Esophagus mucosa (tissue), 1 donor: ENCODE measurements around the gene TSPAN18. TPM values are rescaled to one million over a fixed set of nuclear protein-coding genes. Genes with fewer than 3 reads are reported as not detected.

Experiments
- ATAC-seq: fragments of 200-7000 bp; cut with Tn5 transposase; one replicate; pipeline ENCODE4 v1.9.1; 2020
- total RNA-seq: library from RNA; stranded (reverse); gene quantifications from one replicate; pipeline ENCODE4 v1.2.4, GENCODE V29; 2023
- donor health status: DM: yes; HTN: yes; CAD: no.

Gene TSPAN18
- total RNA-seq, 1 donor from 2014 or later = 2.3 TPM

DNA sequence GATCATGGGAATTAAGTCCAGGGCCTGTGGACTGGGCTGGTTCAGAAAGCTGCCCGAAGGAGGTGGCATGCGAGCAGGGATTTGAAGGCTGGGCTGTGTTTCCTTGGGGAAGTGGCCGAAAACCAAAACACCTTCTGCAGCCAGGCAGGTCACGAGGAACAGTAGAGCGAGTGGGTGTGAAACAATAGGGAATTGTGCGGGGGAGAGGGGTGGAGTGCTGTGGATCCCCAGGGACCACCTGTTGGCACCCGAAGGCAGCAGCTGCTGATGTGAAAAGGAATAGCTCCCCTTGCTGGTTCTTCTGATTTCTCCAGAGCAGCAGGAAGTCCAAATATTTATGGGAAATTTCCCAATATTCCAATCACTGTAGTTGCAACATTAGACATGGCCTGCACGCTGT, 199.3 kb downstream of the TSPAN18 start:
- ATAC-seq = no peak

GRCh38 chr11:44927174-44927661, 200.5 kb downstream of the TSPAN18 start:
- peak; percentile 59 for ATAC-seq

GRCh38 chr11:44928144-44928543, 201.4 kb downstream of the TSPAN18 start:
- no peak for ATAC-seq

DNA sequence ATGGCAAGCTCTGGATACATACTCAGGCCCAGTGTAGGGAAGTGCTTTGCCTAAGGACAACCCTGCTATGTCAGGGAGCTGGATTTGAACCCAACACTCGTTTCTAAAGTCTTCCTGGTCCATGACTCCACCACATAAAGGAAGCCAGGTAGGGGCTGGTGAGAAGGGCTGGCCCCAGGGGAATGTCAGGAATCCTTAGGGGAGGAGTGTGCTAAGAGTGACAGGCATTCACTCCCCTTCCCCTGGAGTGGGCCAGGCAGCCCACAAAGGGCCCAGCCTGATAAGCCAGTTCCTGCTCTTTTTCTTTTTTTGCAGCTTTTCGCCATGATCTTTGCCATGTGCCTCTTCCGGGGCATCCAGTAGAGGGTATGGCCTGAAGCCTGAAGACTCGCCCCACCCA, 202.1 kb downstream of the TSPAN18 start:
- no peak for ATAC-seq

DNA sequence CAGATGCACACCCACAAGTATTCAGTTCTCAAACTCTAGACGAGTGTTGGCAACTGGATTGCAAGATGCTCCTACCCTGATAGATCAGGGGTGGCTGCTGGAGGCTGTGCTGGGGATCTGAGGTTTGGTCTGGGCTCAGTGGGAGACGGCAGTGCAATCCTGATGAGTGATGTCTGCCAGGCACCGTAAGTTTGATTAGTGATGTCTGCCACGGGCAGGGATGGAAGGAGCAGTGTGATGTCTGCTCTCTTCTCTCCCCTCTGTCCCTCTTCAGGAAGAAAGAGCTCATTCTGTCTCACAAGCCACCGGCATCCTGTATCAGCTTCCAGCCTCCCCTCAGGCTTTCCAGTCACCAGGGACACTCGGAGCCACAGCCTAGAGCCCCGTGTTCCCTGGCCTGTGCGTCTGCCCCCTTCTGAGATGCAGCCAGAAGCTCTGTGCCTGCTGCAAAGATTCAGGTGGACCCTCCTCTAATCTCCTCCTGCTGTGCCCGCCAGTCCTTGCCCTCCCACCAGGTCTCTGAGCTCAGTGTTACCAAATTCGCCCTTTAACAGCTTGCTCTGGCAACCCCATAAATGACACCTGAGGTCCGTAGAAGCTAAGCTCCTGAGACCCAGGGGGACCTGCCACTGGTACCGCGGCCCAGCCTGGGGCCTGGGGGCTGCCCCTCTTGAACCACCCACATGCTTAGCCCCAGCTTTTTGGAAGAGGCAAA, 204.0 kb downstream of the TSPAN18 start:
- no peak for ATAC-seq

DNA sequence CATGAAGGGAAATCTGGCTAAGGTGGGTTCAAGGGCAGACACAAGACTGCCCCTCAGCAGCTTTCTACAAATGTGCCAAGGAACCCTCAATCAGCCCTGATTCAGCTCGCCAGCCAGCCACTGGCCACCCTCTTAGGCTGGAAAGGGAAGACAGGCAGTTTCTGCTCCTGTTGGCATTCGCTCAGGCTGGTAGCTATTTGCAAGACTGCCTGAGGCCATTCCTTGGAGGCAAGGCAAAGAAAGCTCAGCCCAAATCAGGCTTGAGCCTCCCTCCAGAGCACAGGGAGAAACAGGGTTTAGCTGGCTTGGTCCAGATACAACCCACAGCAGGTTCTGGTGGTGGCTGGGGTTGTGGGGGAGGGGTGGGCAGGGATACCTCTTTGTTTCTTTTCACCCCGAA, 204.7 kb downstream of the TSPAN18 start:
- ATAC-seq = no peak

DNA sequence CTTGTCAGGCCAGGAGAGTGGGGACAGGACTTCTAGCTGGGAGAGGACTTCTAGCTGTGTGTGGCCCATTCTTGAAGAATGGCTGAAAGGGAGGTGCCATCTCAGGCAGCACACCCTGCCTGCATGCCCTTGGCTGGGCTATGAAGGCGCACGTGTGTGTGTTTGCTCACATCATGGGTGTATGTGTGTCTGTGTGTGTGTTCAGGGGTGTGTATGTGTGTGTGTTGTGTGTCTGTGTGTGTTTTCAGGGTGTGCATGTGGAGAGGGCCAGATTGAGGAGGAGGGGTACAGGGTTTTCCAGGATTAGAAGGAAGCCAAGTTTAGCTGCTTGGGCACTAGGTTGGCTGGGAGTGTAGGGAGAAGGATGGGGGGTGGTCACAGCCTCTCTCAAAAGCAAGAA, 207.3 kb downstream of the TSPAN18 start:
- ATAC-seq = no peak

- no peak for ATAC-seq
These were observed 208.0 kb downstream of the TSPAN18 start for GRCh38 chr11:44934735-44935250.

DNA sequence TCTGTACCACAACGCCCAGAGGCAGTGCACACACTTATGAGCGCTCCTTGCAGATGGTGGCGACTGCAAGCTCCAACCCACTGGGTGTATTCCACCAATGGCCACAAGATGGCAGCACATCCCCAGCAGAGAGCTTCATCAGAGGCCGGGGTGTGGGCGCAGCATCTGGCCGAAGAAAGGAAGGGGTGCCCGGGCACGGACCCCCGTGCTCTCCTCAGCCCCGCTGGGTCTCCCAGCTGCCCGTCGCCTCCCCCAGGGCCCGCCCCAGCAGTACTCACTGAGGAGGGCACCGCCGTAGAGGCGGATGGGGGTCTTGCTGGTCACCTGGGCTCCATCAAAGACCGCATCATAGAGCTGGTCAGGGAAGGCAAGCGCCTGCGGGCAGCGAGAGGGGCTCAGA, 209.8 kb downstream of the TSPAN18 start:
- peak; percentile 85 for ATAC-seq

GRCh38 chr11:44936951-44937543, 210.3 kb downstream of the TSPAN18 start:
- no peak for ATAC-seq

DNA sequence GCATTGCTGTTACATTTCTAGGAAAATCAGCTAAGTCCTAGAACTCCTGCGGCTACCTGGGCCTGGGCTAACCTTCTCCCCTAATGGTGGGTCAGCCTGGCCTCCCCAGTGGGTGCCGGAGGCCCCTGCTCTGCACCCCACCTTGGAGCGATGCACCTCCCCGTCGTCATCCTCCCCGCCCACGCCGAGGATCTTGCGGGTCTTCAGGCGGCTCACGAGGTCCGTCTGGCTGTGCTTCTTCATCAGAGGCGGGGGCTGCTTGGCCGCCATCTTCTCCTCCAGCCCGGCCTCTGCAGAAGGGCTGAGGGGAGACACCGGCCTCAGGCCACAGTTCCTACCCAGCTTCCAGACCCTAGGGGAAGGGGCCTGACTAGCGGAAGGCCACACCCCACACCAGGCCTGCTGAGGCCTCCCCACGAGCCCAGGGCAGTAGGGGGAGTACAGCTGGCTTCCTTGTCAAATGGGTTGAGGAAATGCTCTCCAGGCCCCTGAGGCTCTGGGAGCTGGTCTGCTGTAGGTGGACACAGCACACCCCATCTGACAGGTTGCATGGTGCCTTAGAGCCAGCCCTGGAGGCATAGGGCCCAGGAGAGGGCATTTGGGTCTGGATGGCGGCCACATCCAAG, 211.4 kb downstream of the TSPAN18 start:
- no peak for ATAC-seq

GRCh38 chr11:44939673-44940395, 213.1 kb downstream of the TSPAN18 start:
- ATAC-seq = no peak

- ATAC-seq = no peak
These were observed 213.6 kb downstream of the TSPAN18 start for GRCh38 chr11:44940404-44940803.

DNA sequence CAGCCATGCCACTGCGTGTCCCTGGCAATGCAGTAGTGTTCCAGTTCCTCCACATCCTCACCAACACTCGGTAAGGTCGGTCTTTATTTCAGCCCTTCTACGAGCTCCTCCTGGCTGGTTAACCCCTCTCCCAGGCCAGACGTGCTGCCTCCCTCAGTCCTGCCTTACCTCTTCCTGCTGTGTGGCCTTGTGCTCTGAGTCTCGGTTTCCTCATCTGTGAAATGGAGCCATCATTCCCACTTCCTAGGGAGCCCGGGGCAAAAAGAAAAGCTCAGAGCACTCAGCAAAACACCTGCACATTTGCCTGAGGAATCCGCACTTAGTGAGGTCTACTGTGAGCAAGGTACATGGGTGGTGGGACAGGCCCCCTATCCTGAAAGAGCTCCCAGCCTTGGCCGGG, 214.1 kb downstream of the TSPAN18 start:
- ATAC-seq = no peak

DNA sequence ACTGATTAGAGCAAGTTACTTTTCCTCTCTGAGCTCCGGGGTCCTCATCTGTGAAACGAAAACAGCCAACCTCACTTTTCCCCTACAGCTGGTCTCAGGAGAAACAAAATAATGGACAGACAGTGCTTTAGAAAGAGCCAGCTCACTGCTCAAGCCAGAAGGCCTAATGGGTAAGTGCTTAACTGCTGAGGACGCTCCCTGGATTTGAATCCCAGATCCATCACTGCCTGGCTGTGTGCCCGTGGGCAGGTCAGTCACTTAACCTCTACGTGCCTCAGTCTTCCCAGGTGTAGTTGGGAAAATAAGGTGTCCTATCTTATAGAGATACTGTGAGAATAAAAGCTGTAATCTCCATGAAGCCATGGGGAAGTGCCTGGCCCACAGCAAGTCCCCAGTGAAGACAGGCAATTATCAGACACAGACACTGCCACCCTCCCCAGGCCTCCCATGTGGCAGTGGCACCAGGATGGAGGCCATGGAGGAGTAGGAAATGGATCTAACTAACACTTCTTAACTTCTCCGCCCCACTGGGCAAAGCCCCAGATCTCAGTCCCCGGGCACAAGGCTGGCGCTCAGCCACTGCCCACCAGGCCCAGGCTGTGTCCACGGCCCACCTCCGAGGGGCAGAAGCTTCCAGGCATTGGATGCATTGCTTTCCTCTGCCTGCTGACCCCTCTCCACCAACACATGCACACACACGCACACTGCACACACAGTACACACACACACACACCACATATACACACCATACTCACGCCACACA, 214.7 kb downstream of the TSPAN18 start:
- ATAC-seq = no peak

DNA sequence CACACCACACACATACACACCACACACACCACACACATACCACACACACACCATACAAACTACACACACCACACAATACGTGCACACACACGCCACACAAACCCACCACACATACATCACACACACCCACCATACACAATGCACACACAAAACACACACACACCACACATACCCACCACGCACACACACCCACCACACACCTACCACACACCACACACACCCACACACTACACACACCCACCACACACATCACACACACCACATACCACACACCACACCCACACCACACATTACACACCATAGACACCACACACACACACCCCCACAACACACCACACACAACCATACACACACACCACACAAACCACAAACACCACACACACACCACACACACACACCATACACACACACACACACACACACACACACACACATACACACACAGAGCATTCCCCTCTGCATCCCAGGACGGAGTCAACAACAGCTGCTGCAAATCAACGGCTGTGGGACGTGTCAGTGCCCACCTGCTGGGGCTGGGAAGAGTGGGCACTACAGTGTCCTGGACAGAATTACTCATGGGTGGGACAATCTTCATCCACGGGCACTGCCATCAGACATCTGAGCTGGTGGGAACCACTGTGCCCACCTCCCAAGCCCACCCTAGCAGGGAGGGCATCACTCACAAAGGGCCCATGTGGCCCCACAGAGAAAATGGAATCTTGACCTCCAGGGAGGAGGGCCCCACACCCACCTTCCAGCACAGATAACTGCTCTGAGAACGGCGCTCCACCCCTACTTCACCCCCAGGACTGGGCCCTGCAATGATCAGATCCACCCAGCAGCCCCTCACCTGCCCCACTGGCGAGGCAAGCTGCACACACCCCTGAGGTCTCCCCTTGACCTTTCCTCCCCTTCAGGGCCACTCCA, 215.5 kb downstream of the TSPAN18 start:
- no peak for ATAC-seq

DNA sequence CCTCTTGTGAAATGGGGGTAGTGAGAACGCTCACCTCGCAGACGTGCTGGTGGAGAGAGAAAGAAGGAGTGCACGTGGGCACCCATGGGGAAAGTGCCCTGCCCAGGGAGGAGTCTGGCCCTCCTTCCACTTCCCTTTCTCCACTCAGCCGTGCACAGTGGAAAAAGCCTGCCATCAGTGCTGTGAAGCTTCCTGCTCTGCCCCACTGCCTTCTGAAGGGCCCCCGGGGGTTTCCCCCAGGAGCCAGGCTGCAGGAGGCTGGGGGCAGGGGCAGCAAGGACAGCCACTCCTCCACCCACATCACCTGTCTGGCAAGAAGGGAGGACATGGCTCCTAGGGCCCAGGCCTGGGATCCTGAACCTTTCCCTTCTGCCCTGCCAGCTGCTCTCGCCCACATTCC, 216.4 kb downstream of the TSPAN18 start:
- ATAC-seq = peak; percentile 60

DNA sequence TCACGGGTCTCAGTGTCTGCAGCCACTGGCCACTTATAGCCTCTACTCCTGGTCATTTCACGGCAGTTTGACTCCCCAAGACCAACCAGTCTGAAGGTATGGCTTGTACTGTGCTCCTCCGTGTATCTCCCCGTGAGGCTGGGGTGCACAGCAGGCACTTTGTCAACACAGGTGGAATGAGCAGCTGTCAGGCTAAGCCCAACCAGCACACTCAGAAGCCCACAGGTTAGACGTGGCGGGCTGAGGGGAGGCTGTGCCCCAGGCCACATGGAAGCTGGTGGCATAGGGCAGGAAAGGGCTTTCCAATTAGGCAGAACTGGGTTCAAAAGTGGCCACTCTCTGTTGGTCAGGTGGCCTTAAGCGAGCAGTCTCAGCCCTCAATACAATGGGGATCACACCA, 216.9 kb downstream of the TSPAN18 start:
- no peak for ATAC-seq

DNA sequence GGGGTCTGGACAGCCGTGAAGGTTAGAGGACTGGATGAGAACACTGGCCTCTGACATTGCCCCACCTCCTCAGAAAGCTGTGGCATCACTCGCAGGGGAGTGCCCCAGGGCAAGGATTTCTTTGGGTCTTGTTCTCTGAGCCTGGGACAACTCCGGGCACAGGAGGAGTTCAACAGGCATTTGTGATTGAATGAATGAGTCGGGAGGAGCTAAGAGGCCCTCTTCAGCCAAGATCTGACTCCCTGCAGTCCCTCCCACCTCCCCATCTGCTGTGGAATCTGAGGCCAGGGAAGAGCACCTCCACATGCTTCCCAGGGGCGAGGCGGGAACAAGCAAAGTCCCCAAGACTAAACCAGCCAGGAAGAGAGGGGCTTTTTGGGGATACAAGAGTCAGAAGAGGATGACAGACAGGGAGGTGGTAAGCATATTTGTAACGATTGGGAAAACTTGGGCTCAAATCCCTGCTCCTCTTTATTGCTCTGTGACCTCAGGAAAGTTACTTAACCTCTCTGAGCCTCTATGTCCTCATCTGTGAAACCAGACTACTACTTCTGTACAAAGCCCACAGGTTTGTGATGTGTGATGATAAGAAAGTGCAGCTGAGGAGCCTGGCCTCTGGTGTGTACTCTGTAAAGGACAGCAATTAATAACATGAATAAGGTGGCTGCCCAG, 217.6 kb downstream of the TSPAN18 start:
- no peak for ATAC-seq

DNA sequence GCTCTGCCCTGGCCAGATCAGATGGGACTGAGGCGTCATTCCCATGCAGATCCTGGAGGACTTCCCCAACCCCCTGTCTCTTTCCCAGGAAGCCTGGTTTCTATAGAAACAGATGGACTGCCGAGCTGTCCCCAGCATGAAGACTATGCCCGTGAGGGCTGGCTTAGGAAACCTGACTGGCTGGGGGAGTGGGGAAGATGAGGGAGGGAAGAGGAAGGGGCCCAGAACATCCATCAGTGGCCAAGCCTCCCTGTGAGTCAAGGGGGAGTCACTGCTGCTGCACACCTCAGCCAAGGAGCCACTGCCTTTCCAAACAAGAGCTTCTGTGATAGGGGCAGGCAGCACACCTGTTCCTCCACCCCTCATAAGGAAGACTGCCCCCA, 218.1 kb downstream of the TSPAN18 start:
- ATAC-seq = no peak

DNA sequence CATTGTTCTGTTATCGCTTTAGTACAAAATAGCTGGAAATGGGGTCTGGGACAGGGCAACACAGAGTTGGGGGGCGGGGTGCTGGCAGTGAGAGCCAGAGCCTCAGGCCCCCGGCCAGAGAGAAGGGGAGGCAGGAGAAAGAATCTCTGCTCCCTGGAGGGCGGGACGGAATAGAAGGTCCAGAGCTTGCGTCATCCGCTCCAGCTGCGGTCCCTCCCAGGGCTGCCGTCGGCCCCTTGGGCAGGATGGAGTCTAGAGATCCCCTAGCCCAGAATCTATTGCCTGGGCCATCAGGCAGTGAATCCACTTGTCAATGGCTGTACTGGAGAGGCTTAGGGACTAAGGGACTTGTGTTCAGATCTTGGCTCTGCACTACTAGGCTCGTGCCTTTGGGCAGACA, 218.9 kb downstream of the TSPAN18 start:
- no peak for ATAC-seq
